Stimulated activated naive CD8-positive, alpha-beta T cell treated with anti-CD3 and anti-CD28 coated beads, Interleukin-15, Interleukin-2, amounts not matched to agents 100 U/mL and 50 U/mL, for 24 hours (primary cell): ENCODE data around the gene OLAH.
"Not testable (repeated sequence)": the region's sequence is repeated elsewhere in the genome, so short reads cannot be mapped to it uniquely, and the experiment has no call there.

Experiments used
- ATAC-seq: fragments of 150-1000 bp; cut with Tn5 transposase; one replicate; pipeline ENCODE4 v1.10.0; 2021
- DNase-seq: peaks from one replicate; pipeline ENCODE4 v3.0.0; 2021

OLAH gene

GRCh38 chr10:15043674-15044073 is at the start of gene OLAH:
Gene OLAH (plus strand): TSS chr10:15043943. CDS start chr10:15047289, 3,346 bp downstream.
- DNase-seq, result no peak
- ATAC-seq, result no peak

GRCh38 chr10:14995964-14996565 is 47.7 kb upstream of the OLAH start:
- DNase-seq (no peak), ATAC-seq (no peak)

- not testable (repeated sequence) for ATAC-seq, DNase-seq
Measured at GRCh38 chr10:15013530-15013929, 30.2 kb upstream of the OLAH start.

- ATAC-seq, result no peak
- no peak for DNase-seq
Measured at GRCh38 chr10:15015451-15015850, 28.3 kb upstream of the OLAH start.

- ATAC-seq, DNase-seq: not testable (repeated sequence)
Measured at GRCh38 chr10:15020966-15021365, 22.8 kb upstream of the OLAH start.

GRCh38 chr10:15023079-15023478 is 20.7 kb upstream of the OLAH start:
- not testable (repeated sequence) for DNase-seq, ATAC-seq

- not testable (repeated sequence) for DNase-seq, ATAC-seq
Measured at GRCh38 chr10:15024017-15025004, 19.4 kb upstream of the OLAH start.

GRCh38 chr10:15025040-15025439 is 18.7 kb upstream of the OLAH start:
- not testable (repeated sequence) for DNase-seq, ATAC-seq

- DNase-seq (no peak), ATAC-seq (no peak)
Measured at GRCh38 chr10:15027741-15028140, 16.0 kb upstream of the OLAH start.

- ATAC-seq (no peak), DNase-seq (no peak)
Measured at GRCh38 chr10:15035385-15036301, 8.1 kb upstream of the OLAH start.

GRCh38 chr10:15037691-15038090 is 6.1 kb upstream of the OLAH start:
- DNase-seq, result no peak
- ATAC-seq, result no peak

GRCh38 chr10:15038416-15038815 is 5.3 kb upstream of the OLAH start:
- ATAC-seq (no peak), DNase-seq (no peak)

GRCh38 chr10:15045380-15045779 is 1.6 kb downstream of the OLAH start:
- DNase-seq (no peak), ATAC-seq (no peak)

GRCh38 chr10:15046626-15047025 is 2.9 kb downstream of the OLAH start:
- DNase-seq (no peak), ATAC-seq (no peak)

GRCh38 chr10:15049533-15049932 is 5.8 kb downstream of the OLAH start:
- no peak for ATAC-seq
- no peak for DNase-seq

GRCh38 chr10:15052121-15052520 is 8.4 kb downstream of the OLAH start:
- no peak for ATAC-seq
- DNase-seq, result no peak

GRCh38 chr10:15053061-15053460 is 9.3 kb downstream of the OLAH start:
- ATAC-seq (no peak), DNase-seq (no peak)

- DNase-seq (no peak), ATAC-seq (no peak)
Measured at GRCh38 chr10:15058689-15059088, 14.9 kb downstream of the OLAH start.

GRCh38 chr10:15059914-15060313 is 16.2 kb downstream of the OLAH start:
- DNase-seq (no peak), ATAC-seq (no peak)

- ATAC-seq, result no peak
- no peak for DNase-seq
Measured at GRCh38 chr10:15060638-15061037, 16.9 kb downstream of the OLAH start.

GRCh38 chr10:15067154-15067553 is 23.4 kb downstream of the OLAH start:
- DNase-seq (no peak), ATAC-seq (no peak)

- no peak for DNase-seq
- ATAC-seq, result no peak
Measured at GRCh38 chr10:15068802-15069201, 25.1 kb downstream of the OLAH start.
